DMS53 treated with DMSO at 0.1 percent for 48 hours (cell line): Measurements from ENCODE around the gene PAN2.
A peak's percentile ranks its signal among the peaks of the same experiment; 100 is the strongest.
"Not testable (repeated sequence)": the region's sequence is repeated elsewhere in the genome, so short reads cannot be mapped to it uniquely, and the experiment has no call there.

Experiments
- DNase-seq: peaks from one replicate; lab custom pipeline; 2025; ENCODE audit not compliant: unreplicated experiment; lab: John Stamatoyannopoulos, UW

The PAN2 gene

GRCh38 chr12:56347255-56347654, 13.5 kb upstream of the PAN2 start:
- DNase-seq, result not testable (repeated sequence)

- DNase-seq, result no peak
Observed at GRCh38 chr12:56346675-56347074, 12.9 kb upstream of the PAN2 start.

GRCh38 chr12:56342290-56342689, 8.5 kb upstream of the PAN2 start:
- DNase-seq, result not testable (repeated sequence)

- no peak for DNase-seq
Observed at GRCh38 chr12:56341616-56342015, 7.8 kb upstream of the PAN2 start.

- no peak for DNase-seq
Observed at GRCh38 chr12:56339158-56339422, 5.3 kb upstream of the PAN2 start.

- no peak for DNase-seq
Observed at GRCh38 chr12:56338308-56339157, 4.7 kb upstream of the PAN2 start, which contains the start of gene IL23A. TSS of gene IL23A (plus strand) at chr12:56338884. CDS start at chr12:56339045, 161 bp downstream.

- DNase-seq, result no peak
Observed at GRCh38 chr12:56337753-56338251, 4.0 kb upstream of the PAN2 start.

GRCh38 chr12:56336361-56337167, 2.8 kb upstream of the PAN2 start:
- DNase-seq, result no peak

- not testable (repeated sequence) for DNase-seq
Observed at GRCh38 chr12:56335527-56335926, 1.7 kb upstream of the PAN2 start.

GRCh38 chr12:56334490-56334793, 642 bp upstream of the PAN2 start:
- DNase-seq, result no peak

- DNase-seq, result no peak
Observed at GRCh38 chr12:56333197-56333678, 562 bp downstream of the PAN2 start.

GRCh38 chr12:56332512-56333196, 1.1 kb downstream of the PAN2 start:
- no peak for DNase-seq

- DNase-seq, result no peak
Observed at GRCh38 chr12:56330936-56331490, 2.8 kb downstream of the PAN2 start.

- DNase-seq, result no peak
Observed at GRCh38 chr12:56326533-56326932, 7.3 kb downstream of the PAN2 start.

GRCh38 chr12:56326126-56326525, 7.7 kb downstream of the PAN2 start:
- DNase-seq, result no peak

GRCh38 chr12:56324206-56324605, 9.6 kb downstream of the PAN2 start:
- no peak for DNase-seq

- DNase-seq, result not testable (repeated sequence)
Observed at GRCh38 chr12:56321610-56322009, 12.2 kb downstream of the PAN2 start.

GRCh38 chr12:56321027-56321426, 12.8 kb downstream of the PAN2 start:
- no peak for DNase-seq

GRCh38 chr12:56317675-56318074, 16.1 kb downstream of the PAN2 start:
- DNase-seq, result no peak

- peak; percentile 96 for DNase-seq
Observed at GRCh38 chr12:56315622-56316473, 18.0 kb downstream of the PAN2 start, which contains the start of gene CNPY2. TSS of gene CNPY2 (minus strand) at chr12:56315988. CDS start at chr12:56315217, 771 bp downstream.
